Dermis microvascular lymphatic vessel endothelial cell (primary cell): Measurements from ENCODE around the gene ADCY2. TPM values are rescaled to one million over a fixed set of nuclear protein-coding genes. Genes with fewer than 3 reads are reported as not detected.

Source experiments
- DNase-seq, 2 donors: peaks; one replicate each; pipeline versions ENCODE4 v3.0.0 to v3.0.0-alpha.2; 2010; ENCODE audit warnings: low read depth in 2 of 2
- total RNA-seq: library from RNA; depleted of rRNA; stranded (reverse); fragments of >200 nt; gene quantifications from 2 replicates; pipeline ENCODE4 v1.2.1, GENCODE V29; 2014

ADCY2 gene
- total RNA-seq, 1 donor from 2014 or later = not detected

GRCh38 chr5:7662289-7662688, 266.4 kb downstream of the ADCY2 start:
- no peak for DNase-seq

- DNase-seq = no peak
Measured at GRCh38 chr5:7663808-7664207, 267.9 kb downstream of the ADCY2 start.

GRCh38 chr5:7664208-7664607, 268.3 kb downstream of the ADCY2 start:
- no peak for DNase-seq

- DNase-seq = no peak
Measured at GRCh38 chr5:7667216-7667767, 271.4 kb downstream of the ADCY2 start.

GRCh38 chr5:7668161-7668560, 272.2 kb downstream of the ADCY2 start:
- DNase-seq = no peak

- no peak for DNase-seq
Measured at GRCh38 chr5:7668627-7669026, 272.7 kb downstream of the ADCY2 start.

GRCh38 chr5:7671381-7671993, 275.5 kb downstream of the ADCY2 start:
- no peak for DNase-seq

- DNase-seq = no peak
Measured at GRCh38 chr5:7673658-7674057, 277.7 kb downstream of the ADCY2 start.

GRCh38 chr5:7676455-7676854, 280.5 kb downstream of the ADCY2 start:
- DNase-seq = no peak

- no peak for DNase-seq
Measured at GRCh38 chr5:7678030-7678429, 282.1 kb downstream of the ADCY2 start.

- no peak for DNase-seq
Measured at GRCh38 chr5:7679663-7680062, 283.7 kb downstream of the ADCY2 start.

- DNase-seq = no peak
Measured at GRCh38 chr5:7680260-7680659, 284.3 kb downstream of the ADCY2 start.

- no peak for DNase-seq
Measured at GRCh38 chr5:7682379-7682778, 286.4 kb downstream of the ADCY2 start.

GRCh38 chr5:7683753-7684152, 287.8 kb downstream of the ADCY2 start:
- DNase-seq = no peak

- DNase-seq = no peak
Measured at GRCh38 chr5:7684826-7685225, 288.9 kb downstream of the ADCY2 start.

- no peak for DNase-seq
Measured at GRCh38 chr5:7686794-7687193, 290.9 kb downstream of the ADCY2 start.

- DNase-seq = no peak
Measured at GRCh38 chr5:7690557-7690956, 294.6 kb downstream of the ADCY2 start.

GRCh38 chr5:7705261-7705660, 309.3 kb downstream of the ADCY2 start:
- no peak for DNase-seq

- no peak for DNase-seq
Measured at GRCh38 chr5:7705736-7706135, 309.8 kb downstream of the ADCY2 start.

GRCh38 chr5:7706256-7706655, 310.3 kb downstream of the ADCY2 start:
- DNase-seq = no peak

- DNase-seq = no peak
Measured at GRCh38 chr5:7714119-7714518, 318.2 kb downstream of the ADCY2 start.

- no peak for DNase-seq
Measured at GRCh38 chr5:7714697-7715096, 318.8 kb downstream of the ADCY2 start.

GRCh38 chr5:7717691-7718090, 321.8 kb downstream of the ADCY2 start:
- DNase-seq = no peak

GRCh38 chr5:7728076-7728475, 332.1 kb downstream of the ADCY2 start:
- no peak for DNase-seq
